ENCODE measurements around the gene PZP.

DNA sequence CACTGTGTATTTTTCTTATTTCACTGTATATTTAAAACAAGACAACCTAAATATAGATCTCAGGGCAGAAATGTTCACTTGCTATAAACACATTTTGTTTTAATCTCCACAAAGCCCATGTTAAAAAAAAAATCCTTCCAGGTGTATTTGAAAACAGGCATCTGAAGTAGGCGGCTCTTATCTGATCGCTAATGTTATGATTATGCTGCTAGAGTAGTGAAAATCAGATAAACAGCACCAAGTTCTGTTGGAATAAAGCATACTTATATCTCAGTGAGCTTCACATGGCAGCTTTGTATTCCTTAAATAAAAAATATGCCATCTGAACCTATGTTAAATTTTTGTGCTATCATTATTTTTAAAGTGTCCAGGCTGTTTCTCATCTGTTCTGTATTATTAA, 47.6 kb upstream of the PZP start:
- TF ChIP-seq, protein P1, sequence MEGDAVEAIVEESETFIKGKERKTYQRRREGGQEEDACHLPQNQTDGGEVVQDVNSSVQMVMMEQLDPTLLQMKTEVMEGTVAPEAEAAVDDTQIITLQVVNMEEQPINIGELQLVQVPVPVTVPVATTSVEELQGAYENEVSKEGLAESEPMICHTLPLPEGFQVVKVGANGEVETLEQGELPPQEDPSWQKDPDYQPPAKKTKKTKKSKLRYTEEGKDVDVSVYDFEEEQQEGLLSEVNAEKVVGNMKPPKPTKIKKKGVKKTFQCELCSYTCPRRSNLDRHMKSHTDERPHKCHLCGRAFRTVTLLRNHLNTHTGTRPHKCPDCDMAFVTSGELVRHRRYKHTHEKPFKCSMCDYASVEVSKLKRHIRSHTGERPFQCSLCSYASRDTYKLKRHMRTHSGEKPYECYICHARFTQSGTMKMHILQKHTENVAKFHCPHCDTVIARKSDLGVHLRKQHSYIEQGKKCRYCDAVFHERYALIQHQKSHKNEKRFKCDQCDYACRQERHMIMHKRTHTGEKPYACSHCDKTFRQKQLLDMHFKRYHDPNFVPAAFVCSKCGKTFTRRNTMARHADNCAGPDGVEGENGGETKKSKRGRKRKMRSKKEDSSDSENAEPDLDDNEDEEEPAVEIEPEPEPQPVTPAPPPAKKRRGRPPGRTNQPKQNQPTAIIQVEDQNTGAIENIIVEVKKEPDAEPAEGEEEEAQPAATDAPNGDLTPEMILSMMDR (IDR thresholded peaks at IDR 0.05; ENCODE audit: insufficient read depth, low read depth, low read length): no peak
- no peak for TF ChIP-seq EZH2 (IDR thresholded peaks at IDR 0.05; ENCODE audit: insufficient read depth, low read length)

Data from astrocyte (in vitro differentiated cells and primary cell).